Measurements from ENCODE around the gene CX3CR1.

DNA sequence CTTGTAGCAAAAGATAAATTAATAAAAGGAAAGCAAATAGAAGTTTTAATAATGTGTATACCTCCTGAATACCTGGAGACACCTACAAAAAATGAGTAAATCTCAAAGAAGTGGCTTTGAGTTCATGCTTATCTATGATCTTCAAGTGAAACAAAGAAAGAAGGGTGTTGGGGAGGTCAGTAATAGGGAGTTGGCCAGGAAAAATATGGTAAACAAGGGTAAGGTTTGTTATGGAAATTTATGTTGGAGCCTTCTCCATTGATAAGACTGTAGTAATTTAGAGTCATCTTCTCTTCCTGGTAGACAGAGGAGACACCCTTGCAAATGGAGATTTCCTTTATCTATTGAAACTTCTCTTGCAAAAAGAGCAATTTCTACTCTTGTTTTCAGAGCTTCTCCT lies 43.1 kb upstream of the CX3CR1 start:
- TF ChIP-seq POLR2A (IDR thresholded peaks at IDR 0.05): no peak
- TF ChIP-seq, protein P1, sequence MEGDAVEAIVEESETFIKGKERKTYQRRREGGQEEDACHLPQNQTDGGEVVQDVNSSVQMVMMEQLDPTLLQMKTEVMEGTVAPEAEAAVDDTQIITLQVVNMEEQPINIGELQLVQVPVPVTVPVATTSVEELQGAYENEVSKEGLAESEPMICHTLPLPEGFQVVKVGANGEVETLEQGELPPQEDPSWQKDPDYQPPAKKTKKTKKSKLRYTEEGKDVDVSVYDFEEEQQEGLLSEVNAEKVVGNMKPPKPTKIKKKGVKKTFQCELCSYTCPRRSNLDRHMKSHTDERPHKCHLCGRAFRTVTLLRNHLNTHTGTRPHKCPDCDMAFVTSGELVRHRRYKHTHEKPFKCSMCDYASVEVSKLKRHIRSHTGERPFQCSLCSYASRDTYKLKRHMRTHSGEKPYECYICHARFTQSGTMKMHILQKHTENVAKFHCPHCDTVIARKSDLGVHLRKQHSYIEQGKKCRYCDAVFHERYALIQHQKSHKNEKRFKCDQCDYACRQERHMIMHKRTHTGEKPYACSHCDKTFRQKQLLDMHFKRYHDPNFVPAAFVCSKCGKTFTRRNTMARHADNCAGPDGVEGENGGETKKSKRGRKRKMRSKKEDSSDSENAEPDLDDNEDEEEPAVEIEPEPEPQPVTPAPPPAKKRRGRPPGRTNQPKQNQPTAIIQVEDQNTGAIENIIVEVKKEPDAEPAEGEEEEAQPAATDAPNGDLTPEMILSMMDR (IDR thresholded peaks at IDR 0.05 in 4 of 5, conservative IDR thresholded peaks at IDR 0.05 in 1 of 5): no peak
